Mesenchymal stem cell (in vitro differentiated cells and primary cell): ENCODE results near the gene DNAJB2.

Experiments used
- DNase-seq: peaks from one replicate; pipeline ENCODE4 v3.0.0-alpha.2; 2013
- H2AFZ ChIP-seq: one replicate; pipeline ENCODE4 v1.6.1; 2013; ENCODE audit warnings: low read depth, mild to moderate bottlenecking, control low read depth, inconsistent platforms, low read length, moderate library complexity
- H2AK5ac ChIP-seq: 2 replicates; pipeline ENCODE4 v1.6.1; 2013; ENCODE audit warnings: low read length, moderate library complexity, mild to moderate bottlenecking, inconsistent platforms; ENCODE audit not compliant: severe bottlenecking
- H2BK120ac ChIP-seq: one replicate; pipeline ENCODE4 v1.6.1; 2013; ENCODE audit warnings: low read depth, mild to moderate bottlenecking, inconsistent platforms, low read length, moderate library complexity
- H2BK12ac ChIP-seq, 2 experiments: one replicate each; pipeline ENCODE4 v1.6.1; 2013; ENCODE audit warnings: inconsistent platforms in 2 of 2, low read length in 2 of 2, mild to moderate bottlenecking in 2 of 2, moderate library complexity in 2 of 2, control low read depth in 1 of 2
- H2BK15ac ChIP-seq: one replicate; pipeline ENCODE4 v1.6.1; 2013; ENCODE audit warnings: mild to moderate bottlenecking, low read depth, inconsistent platforms; ENCODE audit not compliant: poor library complexity, severe bottlenecking
- H2BK5ac ChIP-seq: 2 replicates; pipeline ENCODE4 v1.6.1; 2013; ENCODE audit warnings: low read depth, mild to moderate bottlenecking, low read length, control low read depth, inconsistent platforms; ENCODE audit not compliant: poor library complexity, severe bottlenecking
- H3K14ac ChIP-seq, 2 experiments: one replicate each; pipeline ENCODE4 v1.6.1; 2013; ENCODE audit warnings: inconsistent platforms in 2 of 2, low read length in 2 of 2, control low read depth in 1 of 2, mild to moderate bottlenecking in 1 of 2, moderate library complexity in 1 of 2
- H3K18ac ChIP-seq, 2 experiments: one replicate each; pipeline ENCODE4 v1.6.1; 2013; ENCODE audit warnings: inconsistent platforms in 2 of 2, low read length in 2 of 2, control low read depth in 1 of 2, low read depth in 1 of 2, mild to moderate bottlenecking in 1 of 2
- H3K23ac ChIP-seq, 2 experiments: one replicate each; pipeline ENCODE4 v1.6.1; 2013; ENCODE audit warnings: inconsistent platforms in 2 of 2, low read length in 2 of 2, mild to moderate bottlenecking in 2 of 2, moderate library complexity in 2 of 2, control low read depth in 1 of 2
- H3K27ac ChIP-seq: 2 replicates; pipeline ENCODE4 v1.5.1; 2013; ENCODE audit warnings: mild to moderate bottlenecking, moderate library complexity, low read length, control low read depth, inconsistent platforms; ENCODE audit not compliant: poor library complexity, severe bottlenecking
- H3K27me3 ChIP-seq, 2 experiments: 2 replicates each; pipeline versions ENCODE4 v1.6.1 to v1.7.0; 2013; ENCODE audit warnings: low read length in 2 of 2, mild to moderate bottlenecking in 2 of 2, moderate library complexity in 2 of 2, control low read depth in 1 of 2, inconsistent platforms in 1 of 2; ENCODE audit not compliant: control insufficient read depth in 1 of 2, insufficient read depth in 1 of 2
- H3K36me3 ChIP-seq, 2 experiments: 2 replicates each; pipeline versions ENCODE4 v1.6.1 to v1.7.0; 2013; ENCODE audit warnings: low read length in 2 of 2, control low read depth in 1 of 2, inconsistent platforms in 1 of 2, low read depth in 1 of 2, mild to moderate bottlenecking in 1 of 2; ENCODE audit not compliant: insufficient read depth in 2 of 2, control insufficient read depth in 1 of 2
- H3K4ac ChIP-seq, 2 experiments: one replicate each; pipeline ENCODE4 v1.6.1; 2013; ENCODE audit warnings: inconsistent platforms in 2 of 2, low read length in 2 of 2, mild to moderate bottlenecking in 2 of 2, moderate library complexity in 2 of 2, control low read depth in 1 of 2, low read depth in 1 of 2
- H3K4me1 ChIP-seq: 2 replicates; pipeline ENCODE4 v1.6.1; 2013; ENCODE audit warnings: low read depth, low read length, control low read depth; ENCODE audit not compliant: control insufficient read depth, insufficient read depth
- H3K4me2 ChIP-seq: 2 replicates; pipeline ENCODE4 v1.6.1; 2013; ENCODE audit warnings: low read length, mild to moderate bottlenecking, inconsistent platforms; ENCODE audit not compliant: poor library complexity, severe bottlenecking
- H3K4me3 ChIP-seq, 2 experiments: 2 replicates each; pipeline versions ENCODE4 v1.5.1 to v1.7.0; 2013; ENCODE audit warnings: low read length in 2 of 2, mild to moderate bottlenecking in 2 of 2, control low read depth in 1 of 2, low read depth in 1 of 2; ENCODE audit not compliant: insufficient read depth in 1 of 2
- H3K79me1 ChIP-seq: replicated peaks from 2 replicates; pipeline ENCODE4 v1.6.1; 2013; ENCODE audit warnings: mild to moderate bottlenecking, control low read depth, low read length, inconsistent platforms; ENCODE audit not compliant: poor library complexity, severe bottlenecking
- H3K9ac ChIP-seq: 2 replicates; pipeline ENCODE4 v1.7.0; 2013; ENCODE audit warnings: mild to moderate bottlenecking, low read length, moderate library complexity
- H3K9me3 ChIP-seq: 2 replicates; pipeline ENCODE4 v1.7.0; 2013; ENCODE audit warnings: mild to moderate bottlenecking, low read length; ENCODE audit not compliant: control insufficient read depth
- H4K8ac ChIP-seq: one replicate; pipeline ENCODE4 v1.6.1; 2013; ENCODE audit warnings: inconsistent platforms, mild to moderate bottlenecking, low read length, moderate library complexity
- H4K91ac ChIP-seq: one replicate; pipeline ENCODE4 v1.6.1; 2013; ENCODE audit warnings: mild to moderate bottlenecking, low read length, inconsistent platforms
- WGBS: methylation state at CpG from one replicate; pipeline ENCODE4 v1.1.7; 2013; ENCODE audit warnings: mixed read lengths; 5-methylcytosine and 5-hydroxymethylcytosine counted together

The DNAJB2 gene

GRCh38 chr2:219244789-219245147 is 34.4 kb upstream of the DNAJB2 start:
- H3K4me1 ChIP-seq, result peaks cover 25% of the 10 kb centered on the region
- no peak overlapping the region for H2AK5ac ChIP-seq
- H3K27ac ChIP-seq, result peak overlapping the region; percentile 74
- no peaks in the 10 kb centered on the region for H3K9me3 ChIP-seq
- no peak overlapping the region for H3K4ac ChIP-seq
- H2AFZ ChIP-seq, result peak overlapping the region; percentile 74
- DNase-seq, result no peak
- H3K27me3 ChIP-seq, result no peaks in the 10 kb centered on the region
- WGBS, result 45% methylated on average over 4 of the region's 6 CpGs
- peak overlapping the region; percentile 87 for H3K4me2 ChIP-seq
- peaks cover 16% of the 10 kb centered on the region for H3K79me1 ChIP-seq
- peak overlapping the region; percentile 75 to 96 for H3K4me3 ChIP-seq
- peaks cover 22 to 40% of the 10 kb centered on the region in 2 experiments for H3K36me3 ChIP-seq
- no peak overlapping the region for H2BK12ac ChIP-seq
- H2BK5ac ChIP-seq, result no peak overlapping the region
- H3K23ac ChIP-seq, result no peak overlapping the region
- peak overlapping the region; percentile 99 for H3K9ac ChIP-seq
- no peak overlapping the region for H3K14ac ChIP-seq
- H4K91ac ChIP-seq, result peak overlapping the region; percentile 34
- H3K18ac ChIP-seq, result peak overlapping the region; percentile 38 to 48
- no peak overlapping the region for H2BK120ac ChIP-seq
- no peak overlapping the region for H2BK15ac ChIP-seq
- peak overlapping the region; percentile 93 for H4K8ac ChIP-seq

GRCh38 chr2:219245148-219245898 is 33.8 kb upstream of the DNAJB2 start, which contains the start of the genes GLB1L and STK16:
Gene GLB1L, minus strand, starts transcription at chr2:219245444. Its CDS starts 1,871 bp downstream, at chr2:219243573.
Gene STK16, plus strand, starts transcription at chr2:219245479. Its CDS starts 521 bp downstream, at chr2:219246000.
- Histone ChIP-seq H2AK5ac (peak within 1 kb of the TSS; percentile 10), H3K79me1 (peaks cover 16% of the 10 kb centered on the region), H3K23ac (peak within 1 kb of the TSS in 1 of 2 experiments; percentile 48), H3K4me2 (peak within 1 kb of the TSS; percentile 87), H4K91ac (peak within 1 kb of the TSS; percentile 95), H3K36me3 (peaks cover 21 to 38% of the 10 kb centered on the region in 2 experiments), H2BK120ac (peak within 1 kb of the TSS; percentile 11), H3K4me1 (peaks cover 30% of the 10 kb centered on the region), H3K27ac (peak within 1 kb of the TSS; percentile 76), H3K27me3 (no peaks in the 10 kb centered on the region), H3K18ac (peak within 1 kb of the TSS; percentile 88 to 98), H3K4me3 (peak within 1 kb of the TSS; percentile 75 to 96), H3K9me3 (no peaks in the 10 kb centered on the region), H3K14ac (peak within 1 kb of the TSS in 1 of 2 experiments; percentile 90), H4K8ac (peak within 1 kb of the TSS; percentile 100), H2BK12ac (no peak within 1 kb of the TSS), H2AFZ (peak within 1 kb of the TSS; percentile 74), H2BK15ac (no peak within 1 kb of the TSS), H3K4ac (peak within 1 kb of the TSS; percentile 92 to 93), H2BK5ac (peak within 1 kb of the TSS; percentile 59), H3K9ac (peak within 1 kb of the TSS; percentile 99)
- peak; percentile 95 for DNase-seq
- 3% methylated on average over 46 of the region's 46 CpGs for whole genome bisulfite sequencing

- peak overlapping the region; percentile 81 for H3K4me2 ChIP-seq
- H3K23ac ChIP-seq, result no peak overlapping the region
- H3K79me1 ChIP-seq, result peaks cover 18% of the 10 kb centered on the region
- peaks cover 27 to 38% of the 10 kb centered on the region in 2 experiments for H3K36me3 ChIP-seq
- peak overlapping the region; percentile 75 to 96 for H3K4me3 ChIP-seq
- H2AK5ac ChIP-seq, result peak overlapping the region; percentile 10
- H3K4ac ChIP-seq, result peak overlapping the region; percentile 92 to 93
- H3K9me3 ChIP-seq, result no peaks in the 10 kb centered on the region
- peaks cover 36% of the 10 kb centered on the region for H3K4me1 ChIP-seq
- H2BK12ac ChIP-seq, result no peak overlapping the region
- peak overlapping the region in 1 of 2 experiments; percentile 88 for H3K18ac ChIP-seq
- H2BK120ac ChIP-seq, result peak overlapping the region; percentile 11
- no peaks in the 10 kb centered on the region for H3K27me3 ChIP-seq
- peak overlapping the region; percentile 59 for H2BK5ac ChIP-seq
- no peak overlapping the region for H2BK15ac ChIP-seq
- no peak overlapping the region for H2AFZ ChIP-seq
- peak overlapping the region; percentile 76 for H3K27ac ChIP-seq
- H4K91ac ChIP-seq, result peak overlapping the region; percentile 95
- H3K14ac ChIP-seq, result no peak overlapping the region
- peak overlapping the region; percentile 100 for H4K8ac ChIP-seq
- no peak for DNase-seq
- H3K9ac ChIP-seq, result peak overlapping the region; percentile 99
- 30% methylated on average over 10 of the region's 10 CpGs for WGBS
Measured at GRCh38 chr2:219245899-219246230, 33.3 kb upstream of the DNAJB2 start.

DNA sequence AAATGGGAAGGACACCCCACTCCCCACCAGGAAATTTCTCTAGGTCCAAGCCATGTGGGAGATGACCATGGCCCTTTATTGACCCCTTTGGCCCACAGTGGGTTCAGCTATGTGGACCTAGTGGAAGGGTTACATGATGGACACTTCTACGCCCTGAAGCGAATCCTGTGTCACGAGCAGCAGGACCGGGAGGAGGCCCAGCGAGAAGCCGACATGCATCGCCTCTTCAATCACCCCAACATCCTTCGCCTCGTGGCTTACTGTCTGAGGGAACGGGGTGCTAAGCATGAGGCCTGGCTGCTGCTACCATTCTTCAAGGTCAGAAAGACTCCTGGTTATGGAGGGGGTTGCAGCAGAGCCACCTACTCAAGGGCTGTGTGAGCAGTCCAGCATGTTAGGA is 32.6 kb upstream of the DNAJB2 start:
- DNase-seq, result no peak
- WGBS, result 98% methylated on average over 10 of the region's 10 CpGs
- Histone ChIP-seq H3K9ac (peak overlapping the region; percentile 99), H3K4me2 (peak overlapping the region; percentile 81), H3K36me3 (peaks cover 33 to 35% of the 10 kb centered on the region in 2 experiments), H3K23ac (no peak overlapping the region), H2AFZ (no peak overlapping the region), H3K4me1 (peaks cover 42% of the 10 kb centered on the region), H3K79me1 (peaks cover 18% of the 10 kb centered on the region), H2BK12ac (no peak overlapping the region), H3K27me3 (no peaks in the 10 kb centered on the region), H3K27ac (no peak overlapping the region), H3K14ac (no peak overlapping the region), H2BK120ac (no peak overlapping the region), H4K8ac (no peak overlapping the region), H4K91ac (no peak overlapping the region), H3K4ac (no peak overlapping the region), H3K4me3 (peak overlapping the region in 1 of 2 experiments; percentile 96), H2BK5ac (no peak overlapping the region), H3K18ac (no peak overlapping the region), H2BK15ac (no peak overlapping the region), H2AK5ac (peak overlapping the region; percentile 33), H3K9me3 (no peaks in the 10 kb centered on the region)
